Stimulated activated CD8-positive, alpha-beta memory T cell treated with anti-CD3 and anti-CD28 coated beads, Interleukin-7, amount 100 ng/mL, for 1 hour (primary cell): Measurements from ENCODE around the gene NMT1.
"Not testable (repeated sequence)": the region's sequence is repeated elsewhere in the genome, so short reads cannot be mapped to it uniquely, and the experiment has no call there.

Experiments used
- DNase-seq, 2 donors: peaks; one replicate each; pipeline ENCODE4 v3.0.0-alpha.2; 2020; ENCODE audit warnings: low read depth in 2 of 2

NMT1 gene

DNA sequence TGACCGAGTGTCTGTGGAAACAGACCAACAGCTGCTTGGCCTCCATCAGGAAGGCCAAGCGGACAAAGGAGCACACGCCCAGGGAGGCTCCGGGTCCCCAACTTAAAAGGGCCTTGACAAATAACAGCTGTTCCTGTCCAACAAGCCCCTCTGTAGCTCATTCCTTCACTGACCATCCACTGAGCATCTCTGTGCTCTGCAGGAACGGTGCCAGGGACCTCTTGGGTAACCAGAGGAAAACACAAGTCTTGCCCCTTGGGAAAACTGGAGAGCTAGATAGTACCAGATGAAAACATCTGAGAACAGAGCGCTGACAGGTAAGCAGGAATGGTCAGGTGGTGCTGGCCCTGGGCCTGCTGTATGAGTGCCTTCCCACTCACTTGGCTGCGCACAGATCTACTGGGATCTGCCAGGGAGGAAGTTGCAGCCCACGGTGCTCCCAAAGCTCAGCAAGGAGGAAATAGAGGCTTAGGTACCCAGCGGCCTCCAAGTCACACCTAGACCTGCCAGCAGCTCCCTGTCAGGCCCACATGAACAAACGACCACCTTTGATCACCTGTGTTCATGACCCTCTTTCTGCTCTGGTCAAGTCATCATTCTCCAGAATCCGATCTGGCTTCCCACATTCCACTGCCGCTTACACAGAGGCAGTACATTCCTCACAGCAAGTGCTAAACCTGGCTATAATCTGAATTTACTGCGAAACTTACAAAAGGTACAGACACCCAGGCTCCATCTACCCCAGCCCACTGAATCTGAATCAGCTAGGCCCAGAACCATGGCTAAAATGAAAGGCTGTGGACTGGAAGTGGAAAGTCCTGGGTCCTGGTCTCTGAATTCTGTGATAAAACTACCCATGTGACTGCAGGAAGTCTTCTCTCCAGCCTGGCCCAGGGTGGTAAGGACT, 22.1 kb upstream of the NMT1 start:
- DNase-seq, result no peak

DNA sequence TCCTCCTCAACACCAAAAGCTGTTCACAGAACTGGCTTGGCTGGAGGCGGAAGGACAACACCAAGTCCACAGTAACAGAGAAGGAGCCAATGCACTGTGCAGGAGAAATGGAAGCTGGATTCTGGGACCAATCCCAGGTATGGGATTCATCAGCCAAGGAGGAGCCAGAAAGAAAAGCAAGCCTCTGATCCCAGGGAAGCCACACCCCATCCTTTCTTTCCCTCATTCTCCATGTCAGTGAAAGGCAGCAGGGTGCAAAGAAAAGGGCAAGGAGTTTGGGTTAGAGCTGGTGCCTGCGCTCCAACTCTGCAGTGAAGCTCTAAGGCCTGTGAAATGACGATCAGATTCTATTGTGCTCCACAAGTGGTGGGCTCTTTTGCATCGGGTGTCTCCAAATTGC, 20.7 kb upstream of the NMT1 start:
- no peak for DNase-seq

DNA sequence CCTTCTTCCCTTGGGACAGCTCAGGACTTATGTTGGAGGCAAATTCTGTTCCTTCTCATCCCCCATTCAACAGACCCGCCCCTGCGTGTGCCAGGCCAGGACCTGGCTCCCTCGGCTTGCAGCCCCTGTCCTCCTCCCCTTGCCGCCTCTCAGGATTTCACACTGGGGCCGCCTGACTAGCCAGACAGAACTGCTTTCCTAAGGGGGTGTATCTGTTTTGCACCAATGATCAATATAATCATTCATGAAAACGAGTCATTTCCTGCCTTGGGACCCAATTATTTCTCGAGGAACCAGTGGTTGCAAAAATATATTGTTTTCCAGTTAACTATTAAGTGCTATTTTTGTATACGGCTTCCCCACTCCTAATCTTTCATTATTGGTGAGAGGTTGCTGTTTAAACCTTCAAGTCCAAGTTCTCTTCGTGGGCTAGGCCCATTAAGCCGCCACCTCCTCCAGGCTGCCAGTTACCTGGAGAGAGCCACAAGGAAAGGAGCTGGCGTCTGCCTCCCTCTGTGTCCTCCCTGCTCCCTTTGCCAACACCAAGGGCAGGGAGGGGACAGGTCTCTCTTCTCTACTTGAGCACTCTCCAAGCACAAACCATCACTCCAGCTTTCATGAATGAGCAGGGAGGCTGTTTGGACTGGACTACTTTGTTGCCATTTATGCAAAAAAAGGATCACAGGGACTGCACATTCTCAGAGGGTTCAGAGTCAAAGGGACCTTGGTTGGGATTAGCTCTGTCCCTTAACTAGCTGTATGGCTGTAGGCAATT, 18.6 kb upstream of the NMT1 start:
- DNase-seq, result no peak

DNA sequence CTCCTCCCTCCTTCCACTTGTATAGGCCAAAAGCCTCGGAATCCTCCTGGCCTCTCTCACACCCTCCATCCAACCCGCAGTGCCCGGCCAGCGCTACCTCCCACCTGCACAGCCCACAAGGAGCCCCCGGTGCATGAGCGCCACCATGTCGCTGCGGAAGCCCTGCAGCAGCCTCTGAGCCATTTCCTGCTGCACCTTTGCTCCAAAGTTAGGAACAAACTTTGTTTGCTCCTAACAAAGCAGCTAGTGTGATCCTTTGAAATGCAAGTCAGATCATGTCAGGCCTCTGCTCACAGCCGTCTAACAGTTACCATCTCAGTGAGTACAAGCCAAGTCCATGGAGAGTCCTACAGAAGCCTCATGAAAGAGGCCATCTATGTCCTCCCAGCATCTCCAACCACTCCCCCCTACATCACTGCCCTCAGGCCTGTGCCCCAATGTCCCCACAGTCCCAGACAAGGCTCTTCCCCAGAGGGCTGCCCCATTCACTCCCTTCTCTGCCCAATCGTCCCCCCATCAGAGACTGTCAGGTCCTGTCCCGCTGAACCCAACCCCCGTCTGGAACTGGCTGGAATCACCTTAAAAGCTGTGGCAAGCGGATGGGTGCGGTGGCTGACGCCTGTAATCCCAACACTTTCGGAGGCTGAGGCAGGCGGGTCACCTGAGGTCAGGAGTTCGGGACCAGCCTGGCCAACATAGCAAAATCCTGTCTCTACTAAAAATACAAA, 17.1 kb upstream of the NMT1 start:
- no peak for DNase-seq

DNA sequence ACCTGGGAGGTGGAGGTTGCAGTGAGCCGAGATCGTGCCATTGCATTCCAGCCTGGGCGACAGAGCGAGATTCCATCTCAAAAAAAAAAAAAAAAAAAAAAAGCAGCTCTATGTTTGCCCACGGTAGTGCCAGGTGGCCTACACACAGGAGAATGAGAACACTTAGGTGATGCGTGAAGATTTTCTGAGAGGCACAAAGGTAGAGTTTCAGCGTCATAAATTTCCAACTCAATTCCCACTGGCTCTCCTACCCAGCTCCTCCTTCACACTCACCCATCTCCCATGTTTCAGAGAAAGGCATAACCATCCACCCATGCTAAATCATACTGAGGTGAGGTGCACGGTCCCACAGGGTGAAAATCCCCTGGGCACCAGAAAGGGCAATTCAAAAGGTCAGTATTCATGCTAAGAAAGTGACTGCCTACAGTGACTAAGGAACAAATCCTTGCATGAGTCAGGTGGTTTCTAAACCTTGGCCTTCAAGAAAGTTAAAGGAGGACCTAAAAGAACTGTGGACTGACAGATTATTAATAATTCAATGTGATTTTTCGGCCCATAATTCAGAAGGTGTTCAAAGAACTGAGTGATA, 14.5 kb upstream of the NMT1 start:
- DNase-seq, result no peak

DNA sequence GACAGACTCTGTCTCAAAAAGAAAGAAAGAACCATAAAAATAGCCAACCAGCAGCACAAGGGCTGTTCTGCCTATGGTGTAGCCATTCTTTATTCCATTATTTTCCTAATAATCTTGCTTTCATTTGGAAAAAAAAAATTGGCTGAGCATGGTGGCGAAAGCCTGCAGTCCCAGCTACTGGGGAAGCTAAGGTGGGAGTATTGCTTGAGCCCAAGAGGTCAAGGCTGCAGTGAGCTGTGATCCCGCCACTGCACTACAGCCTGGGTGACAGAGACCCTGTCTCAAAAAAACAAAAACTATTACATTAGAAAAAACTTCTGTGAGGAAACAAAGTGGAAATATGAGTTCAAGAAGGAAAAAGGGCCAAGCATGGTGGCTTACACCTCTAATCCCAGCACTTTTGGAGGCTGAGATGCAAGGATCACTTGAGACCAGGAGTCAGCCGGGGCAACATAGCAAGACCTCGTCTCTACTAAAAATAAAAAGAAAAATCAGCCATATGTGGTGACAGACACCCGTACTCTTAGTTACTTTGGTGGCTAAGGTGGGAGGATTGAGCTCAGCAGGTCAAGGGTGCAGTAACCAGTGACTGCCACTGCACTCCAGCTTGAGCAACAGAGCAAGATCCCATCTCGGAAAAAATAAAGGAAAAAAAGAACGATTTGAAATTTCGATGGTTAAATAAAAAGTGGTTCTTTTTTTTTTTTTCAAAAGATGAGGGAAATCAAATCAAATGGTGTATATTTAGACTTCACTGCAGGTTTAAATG, 12.1 kb upstream of the NMT1 start:
- DNase-seq, result no peak

DNA sequence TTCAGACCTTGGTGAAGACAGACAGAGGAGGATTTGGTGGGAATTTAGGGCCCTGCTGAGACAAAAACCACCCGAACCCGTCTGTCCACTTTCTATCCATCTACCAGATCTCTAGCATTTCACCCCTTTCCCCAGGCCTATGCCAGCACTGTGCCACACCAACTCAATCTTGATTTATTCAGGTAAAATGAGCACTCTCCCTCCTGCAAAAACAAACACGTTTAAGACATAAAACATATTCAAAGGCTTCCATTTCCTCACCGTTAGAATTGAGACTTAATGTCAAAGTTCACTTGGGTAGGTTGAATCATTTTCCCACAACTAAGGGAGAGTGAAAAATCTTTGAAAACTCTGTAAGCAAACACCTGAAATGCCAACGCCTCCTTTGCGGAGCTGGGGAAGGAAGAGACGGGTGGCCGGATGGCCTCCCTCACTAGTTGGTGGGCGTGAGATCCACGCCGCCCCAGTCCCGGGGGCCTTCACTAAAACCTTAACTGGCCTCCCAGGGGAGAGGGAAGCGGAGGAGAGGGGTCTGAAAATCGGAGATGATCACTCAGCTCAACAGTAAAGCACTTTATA, 10.5 kb upstream of the NMT1 start:
- DNase-seq, result no peak

- DNase-seq, result peak; percentile 66 to 71
Observed at GRCh38 chr17:45051060-45051719, 9.9 kb upstream of the NMT1 start, which contains the start of gene DCAKD. Gene DCAKD (minus strand): TSS chr17:45051632. CDS start chr17:45034885, 16,747 bp downstream.

GRCh38 chr17:45051720-45052051, 9.4 kb upstream of the NMT1 start:
- DNase-seq, result not testable (repeated sequence)

DNA sequence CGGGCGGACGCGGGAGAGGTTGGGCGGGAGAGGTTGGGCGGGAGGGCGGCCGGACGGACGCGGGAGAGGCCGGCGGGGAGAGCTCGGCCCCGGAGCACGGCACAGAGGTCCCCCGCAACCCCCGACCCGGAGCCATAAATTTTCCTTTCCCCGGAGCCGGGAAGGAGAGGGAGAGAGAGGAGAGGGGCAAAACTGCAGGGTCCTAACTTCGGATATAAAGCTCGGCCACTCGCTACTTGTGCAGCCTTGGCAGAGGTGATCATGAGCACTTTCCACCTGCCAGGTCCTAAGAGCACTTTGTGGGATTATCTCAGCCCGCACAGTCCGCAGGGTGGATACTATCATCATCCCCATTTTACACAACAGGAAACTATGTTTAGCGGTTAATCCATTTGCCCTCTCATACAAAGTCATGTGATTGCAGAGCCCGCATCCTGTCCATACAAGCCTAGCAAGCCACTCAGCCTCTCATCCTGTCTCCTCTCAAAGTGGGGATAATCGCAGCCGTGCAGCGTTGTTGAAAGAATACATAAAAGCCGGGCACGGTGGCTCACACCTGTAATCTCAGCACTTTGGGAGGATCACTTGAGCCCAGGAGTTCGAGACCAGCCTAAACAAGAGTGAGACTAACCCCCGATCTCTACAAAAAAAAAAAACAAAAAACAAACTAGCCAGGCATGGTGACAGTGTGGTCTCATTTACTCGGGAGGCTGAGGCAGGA, 8.9 kb upstream of the NMT1 start:
- DNase-seq, result no peak

DNA sequence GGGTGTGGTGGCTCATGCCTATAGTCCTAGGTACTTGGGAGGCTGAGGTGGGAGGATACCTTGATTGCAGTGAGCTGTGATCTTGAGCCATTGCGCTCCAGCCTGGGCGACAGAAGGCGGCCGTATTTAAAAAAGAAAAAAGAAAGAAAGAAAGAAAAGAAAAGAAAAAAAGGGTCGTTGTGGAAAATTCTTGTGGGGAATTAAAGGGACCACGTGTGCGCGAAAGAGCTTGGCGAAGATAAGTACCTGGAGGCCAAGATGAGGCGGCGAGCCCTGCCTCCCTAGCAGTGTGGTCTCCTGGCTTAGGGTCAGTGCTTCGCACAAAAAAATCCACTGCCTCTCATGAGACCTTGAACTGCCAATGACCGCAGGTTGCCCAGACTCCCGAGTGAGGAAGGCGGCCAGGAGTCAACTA, 728 bp upstream of the NMT1 start:
- DNase-seq, result no peak

- no peak for DNase-seq
Observed at GRCh38 chr17:45061606-45062205, 589 bp downstream of the NMT1 start.

DNA sequence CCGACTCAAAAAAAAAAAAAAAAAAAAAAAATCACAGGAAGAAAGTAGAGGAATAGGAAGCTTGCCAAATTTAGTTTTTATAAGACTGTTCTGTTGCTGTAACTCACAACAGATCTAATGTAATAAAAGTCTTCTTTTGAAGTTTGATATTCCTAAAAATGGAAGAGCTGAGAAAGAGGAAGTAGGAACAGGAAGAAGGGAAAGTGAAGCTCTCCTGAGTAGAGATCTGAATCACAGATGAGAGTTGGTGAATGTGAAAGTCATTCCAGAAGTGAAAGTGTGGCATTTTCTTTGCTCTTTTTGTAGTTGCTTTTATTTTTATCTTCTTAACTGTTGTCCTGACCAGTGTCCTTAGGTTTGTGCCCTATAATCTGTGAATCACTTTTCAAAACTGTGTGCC, 2.1 kb downstream of the NMT1 start:
- no peak for DNase-seq

GRCh38 chr17:45067637-45068036, 6.5 kb downstream of the NMT1 start:
- DNase-seq, result no peak

GRCh38 chr17:45070001-45070400, 8.9 kb downstream of the NMT1 start:
- no peak for DNase-seq

DNA sequence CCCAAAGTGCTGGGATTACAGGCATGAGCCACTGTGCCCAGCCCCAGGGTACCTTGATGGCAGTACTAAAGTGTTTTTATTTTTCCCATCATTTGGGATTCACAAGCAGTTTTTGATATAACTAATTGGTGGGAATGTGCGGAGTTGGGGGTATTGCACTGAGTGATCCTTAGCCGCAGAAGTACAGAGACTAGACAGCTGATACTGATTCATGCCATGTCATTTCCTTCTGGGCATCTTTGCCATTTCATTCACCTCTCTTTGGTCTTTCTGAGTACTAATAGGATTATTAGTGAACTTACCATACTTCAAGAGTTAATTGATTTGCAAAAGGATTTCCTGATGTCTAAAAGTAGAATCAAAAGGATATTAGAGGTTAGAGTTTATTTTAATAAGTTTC, 9.7 kb downstream of the NMT1 start:
- no peak for DNase-seq

- DNase-seq, result no peak
Observed at GRCh38 chr17:45073414-45074070, 12.4 kb downstream of the NMT1 start.

- DNase-seq, result no peak
Observed at GRCh38 chr17:45077643-45078042, 16.5 kb downstream of the NMT1 start.
